HEK293 (cell line): ENCODE results near the gene STK39.

ENCODE experiments used
- CTCF ChIA-PET: fragments of 350-600 bp; formaldehyde crosslinking; extraction: SDS; loops from one replicate; lab custom pipeline; 2021; ENCODE audit warnings: antibody characterized with exemption; lab: Yijun Ruan, JAX
- POLR2A ChIA-PET: fragments of 300-600 bp; formaldehyde crosslinking; extraction: SDS; loops from one replicate; lab custom pipeline; 2020; ENCODE audit warnings: antibody characterized with exemption, inconsistent platforms; lab: Yijun Ruan, JAX
- H3K27ac ChIP-seq: fragments of 200-500 bp; sonication (Bioruptor generic); 2 replicates; pipeline ENCODE4 v1.5.1; 2014; ENCODE audit warnings: low read depth, low read length, control low read depth, inconsistent platforms; ENCODE audit errors: extremely low read depth
- H3K36me3 ChIP-seq, 2 experiments: fragments of 200-500 bp in 1 of 2; sonication (Bioruptor generic) in 1 of 2; 1 replicate in 1 of 2; 2 replicates in 1 of 2; pipeline ENCODE4 v1.5.1; 2014 to 2017; ENCODE audit warnings: inconsistent platforms in 2 of 2, low read length in 2 of 2; ENCODE audit not compliant: control insufficient read depth in 2 of 2, insufficient read depth in 1 of 2
- H3K4me1 ChIP-seq: fragments of 200-500 bp; sonication (Bioruptor generic); 2 replicates; pipeline ENCODE4 v1.5.1; 2014; ENCODE audit warnings: mild to moderate bottlenecking, low read length, inconsistent platforms; ENCODE audit not compliant: control insufficient read depth, insufficient read depth
- H3K4me3 ChIP-seq: 2 replicates; pipeline ENCODE4 v1.5.1; 2011; ENCODE audit warnings: low read depth, mild to moderate bottlenecking, control low read depth, low read length, moderate library complexity
- H3K9me3 ChIP-seq: fragments of 200-500 bp; sonication (Bioruptor generic); 2 replicates; pipeline ENCODE4 v1.5.1; 2014; ENCODE audit warnings: low read depth, low read length, inconsistent platforms; ENCODE audit not compliant: control insufficient read depth, insufficient read depth
- GFI1B ChIP-seq: fragments of 450-650 bp; formaldehyde crosslinking; IDR thresholded peaks from 2 replicates; pipeline ENCODE4 v1.5.1; 2016; ENCODE audit warnings: missing biosample characterization, missing genetic modification characterization
- MYNN ChIP-seq: fragments of 450-650 bp; formaldehyde crosslinking; IDR thresholded peaks from 2 replicates; pipeline ENCODE4 v1.5.1; 2016; ENCODE audit warnings: missing biosample characterization, missing genetic modification characterization, borderline replicate concordance
- OSR2 ChIP-seq: fragments of 450-650 bp; formaldehyde crosslinking; IDR thresholded peaks from 2 replicates; pipeline ENCODE4 v1.5.1; 2016; ENCODE audit warnings: missing biosample characterization, missing genetic modification characterization
- OVOL3 ChIP-seq: fragments of 450-650 bp; formaldehyde crosslinking; IDR thresholded peaks from 2 replicates; pipeline ENCODE4 v1.5.1; 2016; ENCODE audit warnings: missing biosample characterization, missing genetic modification characterization
- SETDB1 ChIP-seq: IDR thresholded peaks from one replicate; pipeline ENCODE4 v1.6.1; 2017; ENCODE audit warnings: mild to moderate bottlenecking, low read length, moderate library complexity, mixed read lengths; ENCODE audit not compliant: insufficient read length
- SP2 ChIP-seq: fragments of 450-650 bp; formaldehyde crosslinking; IDR thresholded peaks from 2 replicates; pipeline ENCODE4 v1.5.1; 2016; ENCODE audit warnings: missing biosample characterization, missing genetic modification characterization
- ZBTB1 ChIP-seq: fragments of 450-650 bp; formaldehyde crosslinking; IDR thresholded peaks from 2 replicates; pipeline ENCODE4 v1.5.1; 2016; ENCODE audit warnings: missing biosample characterization, missing genetic modification characterization
- ZFP41 ChIP-seq: fragments of 450-650 bp; formaldehyde crosslinking; IDR thresholded peaks from 2 replicates; pipeline ENCODE4 v1.5.1; 2016; ENCODE audit warnings: missing biosample characterization, missing genetic modification characterization, borderline replicate concordance
- ZNF121 ChIP-seq: fragments of 450-650 bp; formaldehyde crosslinking; IDR thresholded peaks from 2 replicates; pipeline ENCODE4 v1.5.1; 2016; ENCODE audit warnings: missing biosample characterization, missing genetic modification characterization
- ZNF132 ChIP-seq: fragments of 450-650 bp; formaldehyde crosslinking; IDR thresholded peaks from 2 replicates; pipeline ENCODE4 v1.5.1; 2017; ENCODE audit warnings: missing biosample characterization, missing genetic modification characterization, borderline replicate concordance
- ZNF266 ChIP-seq: fragments of 450-650 bp; formaldehyde crosslinking; IDR thresholded peaks from 2 replicates; pipeline ENCODE4 v1.5.1; 2016; ENCODE audit warnings: missing biosample characterization, missing genetic modification characterization, low read depth
- ZNF433 ChIP-seq: fragments of 450-650 bp; formaldehyde crosslinking; IDR thresholded peaks from 2 replicates; pipeline ENCODE4 v1.5.1; 2016; ENCODE audit warnings: missing biosample characterization, missing genetic modification characterization, low read depth
- ZNF501 ChIP-seq: fragments of 450-650 bp; formaldehyde crosslinking; IDR thresholded peaks from 2 replicates; pipeline ENCODE4 v1.5.1; 2016; ENCODE audit warnings: missing biosample characterization, missing genetic modification characterization
- ZNF521 ChIP-seq: fragments of 450-650 bp; formaldehyde crosslinking; IDR thresholded peaks from 2 replicates; pipeline ENCODE4 v1.5.1; 2017; ENCODE audit warnings: missing biosample characterization, mild to moderate bottlenecking, missing genetic modification characterization
- ZNF548 ChIP-seq: fragments of 450-650 bp; formaldehyde crosslinking; IDR thresholded peaks from 2 replicates; pipeline ENCODE4 v1.5.1; 2016; ENCODE audit warnings: missing biosample characterization, missing genetic modification characterization
- ZNF585B ChIP-seq: fragments of 450-650 bp; formaldehyde crosslinking; IDR thresholded peaks from 2 replicates; pipeline ENCODE4 v1.5.1; 2016; ENCODE audit warnings: missing biosample characterization, missing genetic modification characterization
- ZNF610 ChIP-seq: fragments of 450-650 bp; formaldehyde crosslinking; IDR thresholded peaks from 2 replicates; pipeline ENCODE4 v1.5.1; 2016; ENCODE audit warnings: missing biosample characterization, missing genetic modification characterization, borderline replicate concordance
- ZNF623 ChIP-seq: fragments of 450-650 bp; formaldehyde crosslinking; IDR thresholded peaks from 2 replicates; pipeline ENCODE4 v1.5.1; 2016; ENCODE audit warnings: missing biosample characterization, missing genetic modification characterization
- ZNF660 ChIP-seq: fragments of 450-650 bp; IDR thresholded peaks from 2 replicates; pipeline ENCODE4 v1.5.1; 2018; ENCODE audit warnings: missing biosample characterization, mild to moderate bottlenecking, missing genetic modification characterization
- ZNF664 ChIP-seq: fragments of 450-650 bp; formaldehyde crosslinking; IDR thresholded peaks from 2 replicates; pipeline ENCODE4 v1.5.1; 2016; ENCODE audit warnings: missing biosample characterization, missing genetic modification characterization
- ZNF776 ChIP-seq: fragments of 450-650 bp; formaldehyde crosslinking; IDR thresholded peaks from 2 replicates; pipeline ENCODE4 v1.5.0; 2017; ENCODE audit warnings: missing biosample characterization, missing genetic modification characterization, borderline replicate concordance
- TF ChIP-seq, protein P1 (sequence below): fragments of 450-650 bp; formaldehyde crosslinking; IDR thresholded peaks from 2 replicates; pipeline ENCODE4 v1.5.1; 2016; ENCODE audit warnings: missing biosample characterization, missing genetic modification characterization, low read depth
- TF ChIP-seq, protein P2 (sequence below): fragments of 450-650 bp; formaldehyde crosslinking; IDR thresholded peaks from 2 replicates; pipeline ENCODE4 v1.5.1; 2016; ENCODE audit warnings: missing biosample characterization, missing genetic modification characterization
- TF ChIP-seq, protein P3 (sequence below): sonication (generic); formaldehyde crosslinking; IDR thresholded peaks from 2 replicates; pipeline ENCODE4 v1.8.1; 2022; ENCODE audit warnings: mild to moderate bottlenecking, moderate library complexity, missing genetic modification reagents
- TF ChIP-seq, protein P4 (sequence below): fragments of 450-650 bp; formaldehyde crosslinking; IDR thresholded peaks from 2 replicates; pipeline ENCODE4 v1.5.1; 2017; ENCODE audit warnings: missing biosample characterization, mild to moderate bottlenecking, missing genetic modification characterization, moderate library complexity
- TF ChIP-seq, protein P5 (sequence below): fragments of 450-650 bp; formaldehyde crosslinking; IDR thresholded peaks from 2 replicates; pipeline ENCODE4 v1.5.1; 2016; ENCODE audit warnings: missing biosample characterization, missing genetic modification characterization
- TF ChIP-seq, protein P6 (sequence below): fragments of 450-650 bp; formaldehyde crosslinking; IDR thresholded peaks from 2 replicates; pipeline ENCODE4 v1.5.1; 2016; ENCODE audit warnings: missing biosample characterization, missing genetic modification characterization

STK39 gene

DNA sequence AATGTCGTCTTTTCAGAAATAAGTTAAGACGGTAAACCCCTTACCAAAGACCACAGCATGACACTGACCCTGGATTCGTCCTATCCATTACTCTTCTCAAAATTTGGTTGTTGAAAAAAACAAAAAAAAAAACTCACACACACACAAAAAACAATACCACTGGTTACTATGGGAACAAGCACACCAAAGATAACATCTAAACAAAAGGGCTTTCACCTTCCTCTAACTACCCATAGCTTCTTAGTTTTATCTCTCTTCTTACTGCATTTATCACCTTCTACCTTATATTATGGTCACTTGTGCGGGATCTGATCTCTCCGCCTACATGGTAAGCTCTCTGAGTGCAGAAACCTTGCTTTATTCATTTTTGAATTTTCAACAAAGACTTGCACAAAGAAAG, 192.7 kb downstream of the STK39 start:
- POLR2A ChIA-PET: no interaction called here
- H3K4me1 ChIP-seq: no peaks in the 10 kb centered on the region
- TF ChIP-seq, protein P1, sequence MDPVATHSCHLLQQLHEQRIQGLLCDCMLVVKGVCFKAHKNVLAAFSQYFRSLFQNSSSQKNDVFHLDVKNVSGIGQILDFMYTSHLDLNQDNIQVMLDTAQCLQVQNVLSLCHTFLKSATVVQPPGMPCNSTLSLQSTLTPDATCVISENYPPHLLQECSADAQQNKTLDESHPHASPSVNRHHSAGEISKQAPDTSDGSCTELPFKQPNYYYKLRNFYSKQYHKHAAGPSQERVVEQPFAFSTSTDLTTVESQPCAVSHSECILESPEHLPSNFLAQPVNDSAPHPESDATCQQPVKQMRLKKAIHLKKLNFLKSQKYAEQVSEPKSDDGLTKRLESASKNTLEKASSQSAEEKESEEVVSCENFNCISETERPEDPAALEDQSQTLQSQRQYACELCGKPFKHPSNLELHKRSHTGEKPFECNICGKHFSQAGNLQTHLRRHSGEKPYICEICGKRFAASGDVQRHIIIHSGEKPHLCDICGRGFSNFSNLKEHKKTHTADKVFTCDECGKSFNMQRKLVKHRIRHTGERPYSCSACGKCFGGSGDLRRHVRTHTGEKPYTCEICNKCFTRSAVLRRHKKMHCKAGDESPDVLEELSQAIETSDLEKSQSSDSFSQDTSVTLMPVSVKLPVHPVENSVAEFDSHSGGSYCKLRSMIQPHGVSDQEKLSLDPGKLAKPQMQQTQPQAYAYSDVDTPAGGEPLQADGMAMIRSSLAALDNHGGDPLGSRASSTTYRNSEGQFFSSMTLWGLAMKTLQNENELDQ (tag by site-specific recombination): no peak
- no peak for TF ChIP-seq ZFP41 (tag by site-specific recombination)
- no peak for TF ChIP-seq ZNF660 (tag by site-specific recombination)
- no peak for TF ChIP-seq SETDB1
- TF ChIP-seq ZNF610: no peak
- TF ChIP-seq, protein P2, sequence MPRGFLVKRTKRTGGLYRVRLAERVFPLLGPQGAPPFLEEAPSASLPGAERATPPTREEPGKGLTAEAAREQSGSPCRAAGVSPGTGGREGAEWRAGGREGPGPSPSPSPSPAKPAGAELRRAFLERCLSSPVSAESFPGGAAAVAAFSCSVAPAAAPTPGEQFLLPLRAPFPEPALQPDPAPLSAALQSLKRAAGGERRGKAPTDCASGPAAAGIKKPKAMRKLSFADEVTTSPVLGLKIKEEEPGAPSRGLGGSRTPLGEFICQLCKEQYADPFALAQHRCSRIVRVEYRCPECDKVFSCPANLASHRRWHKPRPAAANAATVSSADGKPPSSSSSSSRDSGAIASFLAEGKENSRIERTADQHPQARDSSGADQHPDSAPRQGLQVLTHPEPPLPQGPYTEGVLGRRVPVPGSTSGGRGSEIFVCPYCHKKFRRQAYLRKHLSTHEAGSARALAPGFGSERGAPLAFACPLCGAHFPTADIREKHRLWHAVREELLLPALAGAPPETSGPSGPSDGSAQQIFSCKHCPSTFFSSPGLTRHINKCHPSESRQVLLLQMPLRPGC (tag by site-specific recombination): no peak
- no peak for TF ChIP-seq ZNF776
- no peak for TF ChIP-seq ZNF548 (tag by site-specific recombination)
- TF ChIP-seq ZNF623: no peak
- TF ChIP-seq, protein P3, sequence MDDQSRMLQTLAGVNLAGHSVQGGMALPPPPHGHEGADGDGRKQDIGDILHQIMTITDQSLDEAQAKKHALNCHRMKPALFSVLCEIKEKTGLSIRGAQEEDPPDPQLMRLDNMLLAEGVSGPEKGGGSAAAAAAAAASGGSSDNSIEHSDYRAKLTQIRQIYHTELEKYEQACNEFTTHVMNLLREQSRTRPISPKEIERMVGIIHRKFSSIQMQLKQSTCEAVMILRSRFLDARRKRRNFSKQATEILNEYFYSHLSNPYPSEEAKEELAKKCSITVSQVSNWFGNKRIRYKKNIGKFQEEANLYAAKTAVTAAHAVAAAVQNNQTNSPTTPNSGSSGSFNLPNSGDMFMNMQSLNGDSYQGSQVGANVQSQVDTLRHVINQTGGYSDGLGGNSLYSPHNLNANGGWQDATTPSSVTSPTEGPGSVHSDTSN: no peak
- no peak for TF ChIP-seq OVOL3
- TF ChIP-seq ZNF521: no peak
- no peak for TF ChIP-seq ZNF433 (tag by site-specific recombination)
- no peak for TF ChIP-seq ZNF664 (tag by site-specific recombination)
- TF ChIP-seq ZNF585B (tag by site-specific recombination): no peak
- TF ChIP-seq MYNN (tag by site-specific recombination): no peak
- H3K27ac ChIP-seq: no peak overlapping the region
- peaks cover 0 to 3% of the 10 kb centered on the region in 2 experiments; a peak in 1 of 3 replicates for H3K36me3 ChIP-seq
- H3K9me3 ChIP-seq: no peaks in the 10 kb centered on the region
- CTCF ChIA-PET: interaction anchor here (0.7 kb wide), 1 partner anchor 122 kb away, joined by 3 read pairs; no protein-coding TSS in a partner anchor
- no peak overlapping the region for H3K4me3 ChIP-seq

DNA sequence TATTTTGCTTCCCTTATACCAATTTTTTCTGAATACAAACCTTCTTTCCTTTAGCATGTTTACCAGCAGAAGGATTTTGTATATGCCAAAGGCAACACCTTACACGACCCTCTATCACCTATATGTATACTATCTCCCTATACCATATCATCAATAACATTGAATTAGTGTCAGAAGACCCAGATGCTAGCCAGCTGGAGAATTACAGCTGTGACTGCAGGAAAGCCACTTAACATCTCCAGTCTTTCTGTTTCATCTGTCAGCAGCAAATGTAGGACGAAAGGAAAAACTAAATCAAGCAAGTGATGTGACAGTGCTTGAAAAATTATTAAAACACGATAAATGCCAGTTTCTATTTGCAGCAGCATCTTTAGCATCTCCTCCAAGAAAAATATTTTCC, 193.7 kb downstream of the STK39 start:
- Histone ChIP-seq H3K27ac (no peak overlapping the region), H3K36me3 (no peaks in the 10 kb centered on the region), H3K4me3 (no peak overlapping the region), H3K4me1 (no peaks in the 10 kb centered on the region), H3K9me3 (no peaks in the 10 kb centered on the region)
- ChIA-PET POLR2A (no interaction called here), CTCF (no interaction called here)
- TF ChIP-seq SETDB1 (no peak), ZNF266 (tag by site-specific recombination) (no peak), ZNF132 (tag by site-specific recombination) (no peak), ZNF121 (tag by site-specific recombination) (no peak), SP2 (tag by site-specific recombination) (no peak), OSR2 (no peak), GFI1B (tag by site-specific recombination) (no peak), ZBTB1 (tag by site-specific recombination) (no peak), ZNF501 (tag by site-specific recombination) (no peak)
- TF ChIP-seq, protein P4, sequence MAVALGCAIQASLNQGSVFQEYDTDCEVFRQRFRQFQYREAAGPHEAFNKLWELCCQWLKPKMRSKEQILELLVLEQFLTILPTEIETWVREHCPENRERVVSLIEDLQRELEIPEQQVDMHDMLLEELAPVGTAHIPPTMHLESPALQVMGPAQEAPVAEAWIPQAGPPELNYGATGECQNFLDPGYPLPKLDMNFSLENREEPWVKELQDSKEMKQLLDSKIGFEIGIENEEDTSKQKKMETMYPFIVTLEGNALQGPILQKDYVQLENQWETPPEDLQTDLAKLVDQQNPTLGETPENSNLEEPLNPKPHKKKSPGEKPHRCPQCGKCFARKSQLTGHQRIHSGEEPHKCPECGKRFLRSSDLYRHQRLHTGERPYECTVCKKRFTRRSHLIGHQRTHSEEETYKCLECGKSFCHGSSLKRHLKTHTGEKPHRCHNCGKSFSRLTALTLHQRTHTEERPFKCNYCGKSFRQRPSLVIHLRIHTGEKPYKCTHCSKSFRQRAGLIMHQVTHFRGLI (tag by site-specific recombination): no peak
- TF ChIP-seq, protein P5, sequence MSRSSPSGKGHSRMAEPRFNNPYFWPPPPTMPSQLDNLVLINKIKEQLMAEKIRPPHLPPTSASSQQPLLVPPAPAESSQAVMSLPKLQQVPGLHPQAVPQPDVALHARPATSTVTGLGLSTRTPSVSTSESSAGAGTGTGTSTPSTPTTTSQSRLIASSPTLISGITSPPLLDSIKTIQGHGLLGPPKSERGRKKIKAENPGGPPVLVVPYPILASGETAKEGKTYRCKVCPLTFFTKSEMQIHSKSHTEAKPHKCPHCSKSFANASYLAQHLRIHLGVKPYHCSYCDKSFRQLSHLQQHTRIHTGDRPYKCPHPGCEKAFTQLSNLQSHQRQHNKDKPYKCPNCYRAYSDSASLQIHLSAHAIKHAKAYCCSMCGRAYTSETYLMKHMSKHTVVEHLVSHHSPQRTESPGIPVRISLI (tag by site-specific recombination): no peak
- TF ChIP-seq, protein P6, sequence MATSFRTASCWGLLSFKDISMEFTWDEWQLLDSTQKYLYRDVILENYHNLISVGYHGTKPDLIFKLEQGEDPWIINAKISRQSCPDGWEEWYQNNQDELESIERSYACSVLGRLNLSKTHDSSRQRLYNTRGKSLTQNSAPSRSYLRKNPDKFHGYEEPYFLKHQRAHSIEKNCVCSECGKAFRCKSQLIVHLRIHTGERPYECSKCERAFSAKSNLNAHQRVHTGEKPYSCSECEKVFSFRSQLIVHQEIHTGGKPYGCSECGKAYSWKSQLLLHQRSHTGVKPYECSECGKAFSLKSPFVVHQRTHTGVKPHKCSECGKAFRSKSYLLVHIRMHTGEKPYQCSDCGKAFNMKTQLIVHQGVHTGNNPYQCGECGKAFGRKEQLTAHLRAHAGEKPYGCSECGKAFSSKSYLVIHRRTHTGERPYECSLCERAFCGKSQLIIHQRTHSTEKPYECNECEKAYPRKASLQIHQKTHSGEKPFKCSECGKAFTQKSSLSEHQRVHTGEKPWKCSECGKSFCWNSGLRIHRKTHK (tag by site-specific recombination): no peak
